G401.6 (cell line): Measurements from ENCODE around the gene C11orf86.
"Not testable (repeated sequence)": the region's sequence is repeated elsewhere in the genome, so short reads cannot be mapped to it uniquely, and the experiment has no call there.

Source experiments
- FAIRE-seq: peaks from 2 replicates; lab custom pipeline; 2012; peaks lifted over from hg19 to GRCh38; lab: Jason Lieb, UNC

C11orf86 gene

DNA sequence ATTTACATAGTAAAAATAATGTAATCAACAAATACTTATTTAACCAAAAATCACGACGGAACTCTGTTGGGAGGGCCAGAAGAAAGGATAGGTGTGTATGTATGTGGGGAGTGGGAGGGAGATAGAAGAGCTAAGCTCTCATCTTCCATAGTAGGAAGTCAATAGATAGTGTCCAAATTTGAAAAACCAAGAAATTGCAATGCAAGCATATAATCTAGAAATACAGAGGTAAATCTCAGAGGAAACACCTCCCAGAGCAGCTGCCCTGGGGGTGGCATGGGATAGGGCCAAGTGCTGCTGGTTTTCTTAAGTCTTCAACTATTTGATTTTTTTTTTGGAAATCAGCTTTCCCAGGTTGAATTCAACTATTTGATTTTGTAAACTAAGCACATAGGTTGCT lies 16.9 kb downstream of the C11orf86 start:
- no peak for FAIRE-seq

DNA sequence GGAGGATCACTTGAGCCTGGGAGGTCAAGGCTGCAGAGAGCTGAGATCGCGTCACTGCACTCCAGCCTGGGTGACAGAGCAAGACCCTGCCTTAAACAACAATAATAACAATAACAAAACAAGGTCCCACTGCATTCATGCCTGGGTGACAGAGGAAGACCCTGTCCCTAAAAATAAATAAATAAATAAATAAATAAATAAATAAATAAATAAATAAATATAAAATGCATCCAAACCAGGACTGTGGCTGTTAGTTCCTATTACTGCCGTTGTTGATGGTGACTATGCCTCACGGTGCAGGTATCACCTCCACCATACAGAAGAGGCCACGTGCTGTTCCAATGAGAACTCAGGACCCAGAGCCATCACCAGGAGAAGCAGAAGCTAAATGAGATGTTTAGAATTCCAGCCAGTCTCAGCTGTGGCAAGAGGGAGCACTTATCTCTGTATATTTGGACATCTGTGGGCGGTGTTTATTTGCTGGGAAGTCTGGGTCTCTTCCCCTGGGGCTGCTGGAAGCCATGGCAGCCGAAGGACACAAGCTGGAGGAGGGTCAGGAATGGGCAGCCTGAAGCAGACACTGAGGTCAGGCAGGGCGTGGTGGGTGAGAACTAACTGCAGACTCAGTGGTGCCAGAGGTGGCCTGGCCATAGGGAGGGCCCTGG lies 21.6 kb downstream of the C11orf86 start:
- FAIRE-seq = no peak

DNA sequence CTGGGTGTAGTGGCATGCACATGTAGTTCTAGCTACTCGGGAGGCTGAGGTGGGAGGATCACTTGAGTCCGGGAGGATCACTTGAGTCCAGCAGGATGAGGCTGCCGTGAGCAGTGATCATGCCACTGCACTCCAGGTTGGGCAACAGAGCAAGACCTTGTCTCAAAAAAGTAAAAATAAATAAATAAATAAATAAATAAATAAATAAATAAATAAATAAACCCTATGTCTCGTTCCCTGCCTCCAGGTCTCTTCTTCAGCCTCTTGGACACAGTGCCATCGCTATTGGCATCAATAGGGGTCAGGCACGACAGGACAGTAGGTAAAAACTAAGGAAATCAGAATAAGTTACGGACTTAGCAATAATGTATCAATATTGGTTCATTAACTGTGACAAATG lies 24.5 kb downstream of the C11orf86 start:
- no peak for FAIRE-seq

DNA sequence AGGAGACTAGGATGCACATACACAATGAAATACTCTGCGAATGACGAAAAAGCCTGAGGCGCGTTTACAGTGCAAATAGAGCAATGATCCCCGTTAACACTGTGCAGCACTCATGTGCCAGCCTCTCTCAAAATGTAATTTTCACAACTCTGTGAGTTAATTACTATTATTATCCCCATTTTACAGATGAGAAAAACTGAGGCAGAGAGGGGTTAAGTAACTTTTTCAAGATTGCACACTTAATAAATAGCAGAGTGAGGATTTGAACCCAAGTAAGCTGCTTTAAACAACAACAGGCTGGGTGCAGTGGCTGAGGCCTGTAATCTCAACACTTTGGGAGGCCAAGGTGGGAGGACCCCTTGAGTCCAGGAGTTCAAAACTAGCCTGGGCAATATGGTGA lies 26.2 kb downstream of the C11orf86 start:
- FAIRE-seq = no peak

DNA sequence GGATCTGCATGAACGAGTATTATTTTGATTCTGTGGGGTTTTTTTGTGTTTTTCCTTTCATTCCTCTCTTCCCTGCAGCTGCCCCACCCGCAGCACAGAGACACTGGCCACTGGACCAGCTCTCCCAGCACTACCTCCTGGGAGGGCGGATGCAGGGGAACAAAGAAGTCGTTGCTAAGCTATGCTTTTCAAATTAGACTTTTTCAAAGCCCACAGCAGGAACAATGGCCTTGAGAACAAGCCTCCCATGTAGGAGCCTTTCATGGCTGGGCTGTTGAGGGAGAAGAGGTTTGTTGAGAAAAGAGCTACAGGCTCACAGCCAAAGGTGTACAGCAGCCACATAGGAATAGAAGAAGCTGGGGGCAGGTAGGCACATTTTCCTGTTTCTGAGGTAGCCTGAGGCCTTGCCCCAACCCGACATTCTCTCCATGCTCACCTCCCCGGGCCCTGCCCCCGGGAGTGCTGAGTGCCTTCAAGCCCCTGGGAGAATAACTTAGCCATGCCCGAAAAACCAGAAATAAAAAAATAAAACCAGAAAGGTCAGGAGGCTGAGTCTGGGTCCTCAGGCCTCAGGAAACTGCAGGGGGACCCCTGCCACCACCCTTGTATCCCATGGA lies 27.3 kb downstream of the C11orf86 start:
- no peak for FAIRE-seq

DNA sequence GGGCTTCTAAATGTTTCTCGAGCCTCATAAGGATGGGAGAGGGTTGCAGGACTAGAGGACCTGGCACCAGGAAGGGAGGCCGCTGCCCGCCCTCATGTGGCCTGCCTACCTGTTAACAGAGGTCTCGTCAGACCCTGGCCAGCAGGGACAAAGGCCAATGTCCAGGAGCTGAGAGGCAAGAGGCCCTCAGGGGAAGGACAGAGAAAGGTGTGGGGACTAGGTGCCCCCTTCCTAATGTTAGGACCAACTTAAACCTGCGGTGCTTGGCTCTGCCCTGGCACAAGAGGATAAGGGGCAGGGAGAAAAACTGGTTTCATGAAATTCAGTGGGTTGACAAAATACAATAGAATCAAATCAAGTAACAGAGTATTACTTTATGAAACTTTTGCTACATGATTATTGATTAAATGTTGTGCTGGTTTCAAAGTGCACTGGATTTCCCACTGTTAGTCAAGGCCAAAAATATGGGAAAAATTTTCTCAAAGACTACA lies 27.9 kb downstream of the C11orf86 start:
- FAIRE-seq = no peak

DNA sequence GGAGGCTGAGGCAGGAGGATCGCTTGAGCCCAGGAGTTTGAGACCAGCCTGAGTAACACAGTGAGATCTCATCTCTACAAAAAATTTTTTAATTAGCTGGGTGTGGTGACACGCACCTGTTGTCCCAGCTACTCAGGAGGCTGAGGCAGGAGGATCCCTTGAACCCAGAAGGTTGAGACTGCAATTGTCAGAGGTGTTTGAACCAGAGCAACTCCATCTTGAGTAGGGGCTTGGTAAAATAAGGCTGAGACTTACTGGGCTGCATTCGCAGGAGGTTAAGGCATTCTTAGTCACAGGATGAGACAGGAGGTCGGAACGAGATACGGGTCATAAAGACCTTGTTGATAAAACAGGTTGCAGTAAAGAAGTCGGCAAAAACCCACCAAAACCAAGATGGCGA lies 30.1 kb downstream of the C11orf86 start:
- FAIRE-seq = not testable (repeated sequence)

DNA sequence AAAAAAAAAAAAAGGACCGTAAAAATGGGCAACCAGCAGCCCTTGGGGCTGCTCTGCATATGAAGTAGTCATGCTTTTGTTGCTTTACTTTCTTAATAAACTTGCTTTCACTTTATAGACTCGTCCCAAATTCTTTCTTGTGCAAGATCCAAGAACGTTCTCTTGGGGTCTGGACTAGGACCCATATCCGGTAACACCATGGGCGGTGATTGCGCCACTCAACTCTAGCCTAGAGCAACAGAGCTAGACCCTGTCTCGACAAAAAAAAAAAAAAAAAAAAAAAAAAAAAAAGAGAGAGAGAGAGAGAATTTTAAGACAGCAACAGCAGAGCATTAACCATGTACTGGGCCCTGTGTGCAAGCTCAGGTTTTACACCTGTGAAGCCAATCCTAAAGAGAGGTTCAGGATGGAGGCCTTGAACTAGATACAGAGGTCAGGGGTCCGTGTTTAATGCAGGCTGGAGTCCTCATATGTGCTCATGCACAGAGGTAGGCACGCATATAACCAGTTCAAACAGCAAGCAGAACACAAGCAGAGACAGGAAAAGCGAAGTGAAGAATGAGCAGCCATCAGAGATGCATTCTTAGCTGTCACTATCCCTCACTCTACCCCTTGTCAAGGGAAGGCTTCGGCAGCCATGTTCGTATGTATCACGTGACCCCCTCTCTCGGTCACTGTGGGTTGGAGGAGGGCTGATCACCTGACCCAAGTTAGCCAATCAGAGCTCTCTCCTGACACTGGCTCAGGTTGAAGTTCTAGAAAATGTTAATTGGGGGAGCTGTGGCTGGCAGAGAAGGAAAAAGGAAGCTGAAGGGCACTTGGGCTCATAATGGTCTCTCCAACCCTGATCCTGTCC lies 31.2 kb downstream of the C11orf86 start:
- peak; percentile 46 for FAIRE-seq

DNA sequence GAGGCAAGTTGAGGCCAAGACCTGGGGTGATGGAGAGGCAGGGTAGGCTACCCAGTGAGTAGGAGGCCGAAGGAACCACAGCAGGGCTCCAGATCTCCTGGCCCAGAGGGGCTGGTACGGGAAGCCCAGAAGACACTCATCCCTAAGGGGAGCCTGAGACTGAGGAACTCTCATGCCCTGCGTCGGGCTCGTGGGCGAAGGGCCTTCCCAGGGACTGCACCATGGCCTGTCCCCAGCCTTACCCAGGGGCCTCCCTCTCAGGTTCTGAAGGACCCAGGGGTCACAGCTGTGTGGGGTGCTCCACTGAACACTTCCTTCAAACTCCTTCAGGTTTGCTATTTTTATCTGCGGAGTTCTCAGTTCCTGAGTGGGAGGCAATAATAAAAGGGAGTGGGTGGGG lies 32.0 kb downstream of the C11orf86 start:
- FAIRE-seq = no peak

DNA sequence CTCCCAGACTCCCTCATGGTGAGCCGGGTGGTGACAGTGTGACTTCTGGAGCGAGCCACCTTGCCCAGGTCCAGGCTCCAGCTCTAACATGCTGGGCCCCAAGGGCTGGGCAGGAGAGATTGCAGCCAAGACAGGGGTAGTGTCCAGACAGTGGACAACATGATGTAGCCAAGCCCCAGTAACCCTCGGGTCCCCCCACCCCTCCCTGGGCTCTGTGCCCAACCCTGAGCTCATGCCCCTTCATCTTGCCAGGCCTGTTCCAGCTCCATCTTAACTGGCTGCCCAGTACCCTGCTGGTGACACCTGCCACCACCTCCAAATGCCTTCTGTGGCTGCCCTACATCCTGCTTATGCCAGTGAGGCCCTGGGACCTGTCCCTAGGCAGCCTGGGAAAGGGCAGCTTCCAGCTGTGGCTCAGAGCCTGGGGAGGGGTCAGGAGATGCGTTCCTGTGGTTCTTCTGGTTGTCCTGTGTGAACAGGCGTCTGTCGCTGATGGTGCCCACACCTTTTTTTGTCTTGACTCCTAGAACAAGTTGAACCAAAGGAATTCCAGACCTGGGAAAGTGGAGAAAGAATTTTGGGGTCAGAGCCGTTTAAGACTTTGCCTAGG lies 35.3 kb downstream of the C11orf86 start:
- FAIRE-seq = no peak

DNA sequence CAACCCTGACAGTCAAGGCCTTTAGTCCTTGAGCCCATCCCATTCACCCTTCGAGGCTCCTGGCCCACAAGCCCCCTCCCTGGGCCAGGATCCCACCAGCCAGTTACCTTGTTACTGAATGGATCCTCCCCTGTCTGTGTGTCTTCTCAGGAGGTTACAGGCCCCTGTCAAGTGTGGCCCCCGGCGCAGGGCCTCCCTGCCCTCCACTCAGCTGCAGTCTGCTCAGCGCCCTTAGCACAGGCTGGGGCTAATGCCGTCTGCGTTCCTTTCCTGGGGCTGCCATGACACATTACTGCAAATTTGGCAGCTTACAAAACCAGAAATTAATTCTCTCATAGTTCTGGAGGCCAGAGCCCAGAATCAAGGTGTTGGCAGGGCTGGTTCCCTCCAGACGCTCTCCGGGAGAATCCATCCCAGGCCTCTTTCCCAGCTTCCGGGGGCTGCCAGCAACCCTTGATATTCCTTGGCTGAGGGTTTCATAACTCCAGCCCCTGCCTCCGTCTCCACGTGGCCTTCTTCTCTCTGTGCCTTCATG lies 38.5 kb downstream of the C11orf86 start:
- FAIRE-seq = no peak

DNA sequence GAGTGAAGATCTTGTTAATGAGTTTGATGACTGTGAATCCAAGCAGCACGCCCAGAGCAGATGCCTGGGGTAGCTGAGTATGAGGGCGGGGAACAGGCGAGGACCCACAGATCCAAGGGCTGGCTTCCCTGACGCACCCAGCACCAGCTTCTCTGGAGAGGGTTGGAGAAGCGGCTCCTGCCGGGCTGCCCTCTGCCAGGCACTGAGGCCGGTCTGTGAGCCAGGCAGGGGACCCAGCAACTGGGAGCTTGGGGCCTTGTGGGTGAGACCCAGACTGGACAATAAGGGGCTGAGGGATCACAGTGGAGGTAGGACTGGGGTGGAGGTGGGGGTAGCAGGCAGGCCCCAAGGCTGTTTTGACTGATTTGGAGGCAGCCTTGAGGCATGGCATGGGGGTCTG lies 39.2 kb downstream of the C11orf86 start:
- no peak for FAIRE-seq

DNA sequence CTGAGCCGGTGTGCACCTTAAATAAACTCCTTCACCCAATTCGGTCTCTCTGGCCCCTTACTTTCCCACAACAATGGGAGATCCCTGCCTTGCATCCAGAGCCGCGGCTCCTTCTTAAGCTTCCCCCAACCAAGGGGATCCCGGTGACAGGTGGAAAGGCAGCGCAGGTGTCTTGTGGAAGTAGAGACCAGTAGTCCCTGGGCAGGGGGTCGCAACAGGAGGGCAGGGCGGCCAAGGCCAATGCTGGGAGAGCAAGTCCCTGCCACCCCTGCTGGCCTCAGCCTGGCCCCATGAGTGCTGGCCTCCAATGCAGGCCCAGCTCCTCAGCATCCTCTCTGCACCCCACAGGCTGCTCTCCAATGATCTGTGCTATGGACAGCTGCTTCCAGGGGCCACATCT lies 39.9 kb downstream of the C11orf86 start:
- no peak for FAIRE-seq

DNA sequence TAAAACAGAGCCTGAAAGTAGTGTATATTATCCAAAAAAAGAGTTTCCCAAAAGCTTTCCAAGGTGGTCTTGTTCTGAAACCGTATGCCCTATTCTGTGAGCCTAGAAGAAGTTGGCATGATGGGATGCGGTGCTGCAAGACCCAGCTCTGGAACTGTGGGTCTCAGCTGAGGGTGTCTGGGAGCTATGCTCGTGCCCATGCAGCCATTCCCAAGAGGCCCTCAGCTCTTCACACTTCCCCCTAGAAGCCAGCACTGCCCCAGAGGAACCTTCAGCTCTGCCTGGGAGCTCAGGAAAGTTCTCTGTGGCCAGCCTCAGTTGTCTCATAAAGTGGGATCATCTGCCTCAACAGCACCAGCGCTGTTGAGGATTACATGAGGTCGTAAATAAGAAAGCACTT lies 41.4 kb downstream of the C11orf86 start:
- no peak for FAIRE-seq

DNA sequence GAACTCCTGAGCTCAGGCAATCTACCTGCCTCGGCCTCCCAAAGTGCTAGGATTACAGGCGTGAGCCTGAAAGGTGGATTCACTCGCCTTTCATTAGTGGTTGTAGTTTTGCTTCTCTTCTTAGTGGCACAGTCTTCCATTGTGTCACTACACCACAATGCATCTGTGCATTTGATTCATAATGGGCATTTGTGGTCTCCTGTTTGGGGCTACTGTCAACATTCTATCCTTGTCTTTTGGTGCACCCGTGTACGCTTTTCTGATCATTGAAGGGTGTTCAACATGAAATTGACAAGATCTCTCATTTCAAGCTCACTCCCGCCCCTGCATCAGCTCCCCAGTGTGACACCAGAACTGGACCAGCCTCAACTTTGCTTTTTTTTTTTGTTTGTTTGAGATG lies 45.8 kb downstream of the C11orf86 start:
- FAIRE-seq = no peak

DNA sequence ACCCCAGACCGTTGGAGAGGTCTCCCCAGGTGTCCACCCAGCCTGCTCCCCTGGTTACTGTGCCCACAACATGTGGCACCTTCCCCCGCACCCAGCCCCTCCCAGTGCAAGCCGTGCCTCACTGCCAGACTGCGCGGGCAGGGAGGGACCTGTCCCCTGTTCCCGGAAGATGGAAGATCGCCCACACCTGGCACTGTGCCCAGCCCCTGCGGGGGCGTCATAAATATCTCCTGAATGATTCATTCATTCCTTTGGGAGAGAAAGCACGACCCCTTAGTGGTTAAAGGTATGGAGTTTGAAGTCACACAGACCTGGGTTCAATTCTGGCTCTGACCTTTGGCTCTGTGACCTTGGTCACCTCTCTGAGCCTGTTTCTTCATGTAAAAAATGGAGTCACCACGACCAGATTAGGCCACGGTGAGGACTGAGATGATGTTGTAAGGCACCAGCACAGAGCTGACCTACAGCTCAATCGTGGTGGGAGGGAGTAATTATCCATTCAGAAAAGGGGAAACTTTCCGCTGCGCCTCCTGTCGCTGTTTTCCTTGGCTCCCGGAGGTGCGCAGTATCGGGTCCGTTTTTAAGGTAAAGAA lies 47.3 kb downstream of the C11orf86 start:
- no peak for FAIRE-seq

DNA sequence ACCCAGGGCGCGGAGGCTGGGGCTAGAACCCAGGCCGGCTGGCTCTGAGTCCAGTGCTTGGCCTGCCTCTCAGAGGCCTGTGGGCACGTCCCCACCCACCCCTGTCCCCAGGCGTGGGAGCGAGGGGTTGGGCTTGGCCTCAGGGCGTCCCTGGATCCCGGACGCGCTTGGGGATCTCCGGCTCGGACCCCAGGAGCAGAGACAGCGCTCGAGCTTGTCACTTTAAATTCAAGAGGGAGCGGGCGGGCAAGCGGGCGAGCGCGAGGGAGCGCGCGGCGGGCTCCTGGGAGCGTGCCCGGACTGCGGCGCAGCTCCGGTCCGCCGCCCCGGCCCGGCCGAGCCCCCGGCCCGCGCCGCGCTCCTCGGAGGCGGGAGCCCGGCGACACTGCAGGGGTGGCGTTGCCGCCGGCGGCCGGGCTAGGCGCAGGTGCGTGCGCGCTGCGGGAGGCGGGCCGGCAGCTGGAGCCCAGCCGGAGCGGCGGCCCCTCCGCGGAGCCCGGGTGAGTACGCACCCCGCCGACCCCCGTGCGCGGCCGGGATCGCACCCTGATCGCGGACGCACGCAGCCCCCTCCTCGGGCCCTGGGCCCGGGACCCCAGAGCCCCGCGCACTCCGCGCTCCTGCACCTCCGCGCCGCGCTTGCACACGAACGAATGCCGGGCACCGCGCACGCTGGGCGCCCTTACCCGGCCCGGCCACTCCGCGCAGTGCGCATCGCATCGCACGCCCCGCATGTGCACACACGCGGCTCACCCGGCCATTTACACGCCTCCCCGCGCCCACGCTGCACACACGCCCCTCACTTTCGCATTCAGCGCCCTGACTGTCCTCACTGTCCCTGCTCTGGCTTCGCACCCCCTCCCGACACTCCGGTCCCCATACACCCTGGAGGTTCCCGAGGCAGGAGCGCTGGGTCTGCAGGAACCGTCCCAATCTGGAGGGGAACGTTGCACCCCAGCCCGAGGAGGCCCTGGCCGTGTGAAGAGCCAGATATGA lies 48.2 kb downstream of the C11orf86 start, which contains the start of gene SYT12:
TSS of gene SYT12 (plus strand) at position 174 of the 996 bp plus-strand sequence. CDS start 7,011 bp downstream, outside the sequence.
- FAIRE-seq = no peak

DNA sequence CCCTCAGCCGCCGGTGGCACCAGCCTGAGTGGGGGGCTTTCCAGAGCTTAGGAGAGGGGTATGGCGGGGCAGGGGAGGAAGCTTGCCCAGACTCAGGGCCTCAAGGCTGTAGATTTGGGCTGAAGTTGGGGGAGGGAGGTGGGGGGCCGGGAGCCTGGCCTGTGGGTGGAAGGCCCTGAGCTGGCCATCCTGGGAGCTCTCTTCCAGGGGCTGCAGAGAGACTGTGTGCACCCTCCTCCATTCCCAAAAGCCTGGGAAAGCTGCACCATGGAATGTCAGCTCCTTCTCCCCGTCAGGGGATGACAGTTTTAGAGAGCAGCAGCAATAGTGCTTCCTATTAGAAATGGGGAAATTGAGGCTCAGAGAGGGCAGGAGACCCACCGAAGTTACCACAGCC lies 48.9 kb downstream of the C11orf86 start:
- no peak for FAIRE-seq

DNA sequence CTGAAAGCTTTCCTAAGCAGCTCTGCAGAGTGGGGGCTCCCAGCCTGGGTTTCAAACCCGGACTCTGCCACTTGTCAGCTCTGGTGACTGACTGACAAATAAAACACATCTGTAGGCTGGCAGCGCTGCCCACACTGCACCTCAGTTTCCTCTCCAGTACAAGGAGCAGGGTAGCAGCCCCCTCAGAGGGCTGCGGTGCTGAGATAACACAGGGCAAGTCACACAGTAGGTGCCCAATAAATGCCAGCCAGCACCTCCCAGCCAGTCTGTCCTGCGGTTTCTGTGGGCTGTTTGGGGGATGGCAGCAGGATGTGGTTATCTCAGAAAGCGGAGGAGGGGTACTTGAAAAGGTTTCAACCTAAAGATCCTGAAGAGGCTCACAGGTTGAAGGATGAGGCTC lies 49.3 kb downstream of the C11orf86 start:
- FAIRE-seq = no peak

DNA sequence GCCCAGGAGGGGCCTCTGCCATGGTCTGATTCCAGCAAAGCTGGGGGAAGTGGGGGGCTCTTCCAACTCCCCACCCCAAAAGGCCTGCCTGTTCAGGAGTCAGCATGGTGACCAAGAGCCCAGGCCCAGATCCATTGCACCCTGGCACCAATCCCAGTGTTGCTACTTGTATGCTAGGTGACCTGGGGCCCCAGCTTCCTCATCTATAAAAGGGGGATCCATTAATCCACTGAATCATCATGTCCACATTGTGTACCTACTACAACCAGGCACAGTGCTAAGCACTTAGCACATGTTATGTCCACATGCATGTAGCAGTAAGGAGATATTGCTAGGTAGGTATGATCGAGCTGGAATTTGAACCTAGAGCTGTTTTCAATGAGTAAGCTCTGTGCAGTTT lies 49.9 kb downstream of the C11orf86 start:
- no peak for FAIRE-seq

DNA sequence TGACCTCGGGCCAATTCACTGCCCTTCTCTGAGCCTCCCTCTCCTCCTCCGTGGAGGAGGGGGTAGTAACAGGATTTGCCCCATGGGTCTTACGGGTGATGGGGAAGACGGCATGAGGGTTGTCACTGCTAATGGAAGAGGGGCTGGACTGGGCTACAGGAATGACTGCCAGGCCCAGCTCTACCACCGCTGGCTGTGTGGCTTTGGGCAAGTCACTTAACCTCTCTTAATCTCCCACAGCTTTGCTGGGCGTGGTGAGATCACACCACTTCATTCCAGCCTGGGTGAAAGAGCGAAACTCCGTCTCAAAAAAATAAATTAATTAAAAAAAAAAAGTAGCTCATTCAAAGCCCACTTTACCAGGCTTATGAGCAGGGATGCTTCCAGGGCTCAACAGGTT lies 50.6 kb downstream of the C11orf86 start:
- FAIRE-seq = no peak
